ENCODE results near the gene PLPP4. TPM values are rescaled to one million over a fixed set of nuclear protein-coding genes. Genes with fewer than 3 reads are reported as not detected.

PLPP4 gene
- polyA plus RNA-seq, 3 donors, result not detected

- Histone ChIP-seq H4K20me1 (ENCODE audit: insufficient read depth, low read length) (no peaks in the 10 kb centered on the region), H3K4me1 (ENCODE audit: control insufficient read depth in 1 of 2, insufficient read depth in 2 of 2, low read length in 2 of 2) (no peaks in the 10 kb centered on the region), H3K4me2 (replicated peaks; ENCODE audit: extremely low read depth, low read length, poor library complexity, severe bottlenecking) (no peak overlapping the region), H3K27me3 (ENCODE audit: control insufficient read depth in 2 of 2, insufficient read depth in 2 of 2, low read length in 2 of 2) (no peaks in the 10 kb centered on the region), H2AFZ (ENCODE audit: insufficient read depth, low read depth, low read length, poor library complexity, severe bottlenecking) (no peak overlapping the region), H3K9ac (ENCODE audit: insufficient read depth, low read length, poor library complexity, severe bottlenecking) (no peak overlapping the region), H3K79me2 (ENCODE audit: insufficient read depth, low read length) (no peaks in the 10 kb centered on the region), H3K27ac (ENCODE audit: low read depth in 1 of 2, low read length in 2 of 2) (no peak overlapping the region), H3K36me3 (replicated peaks in 1 of 2; ENCODE audit: control insufficient read depth in 1 of 2, insufficient read depth in 2 of 2, low read length in 2 of 2) (no peaks in the 10 kb centered on the region), H3K4me3 (replicated peaks in 1 of 3; ENCODE audit: low read depth in 2 of 3, low read length in 3 of 3) (no peak overlapping the region), H3K9me3 (replicated peaks in 1 of 2; ENCODE audit: control insufficient read depth in 1 of 2, insufficient read depth in 1 of 2, low read length in 2 of 2) (peaks cover 0 to 9% of the 10 kb centered on the region in 2 donors)
- Mint-ChIP-seq H3K4me1 (no peaks in the 10 kb centered on the region), H3K27me3 (ENCODE audit: low read depth in 3 of 3) (no peaks in the 10 kb centered on the region), H3K36me3 (no peaks in the 10 kb centered on the region), H3K4me3 (no peak overlapping the region), H3K9me3 (peaks cover 2 to 18% (median 5%) of the 10 kb centered on the region in 7 donors), H3K27ac (no peak overlapping the region)
- intact Hi-C loops (cut with micrococcal nuclease), result no loop called here
- TF ChIP-seq CTCF (IDR thresholded peaks at IDR 0.05), result no peak
- WGBS (ENCODE audit: insufficient coverage), result no CpG with 5 or more reads among the region's 3 CpGs
- no peak for DNase-seq
Observed at GRCh38 chr10:120613180-120613579, 156.2 kb downstream of the PLPP4 start.

- peak overlapping the region in 1 of 2 donors; percentile 22 for H3K4me3 Mint-ChIP-seq
- H3K27ac Mint-ChIP-seq, result no peak overlapping the region
- Histone ChIP-seq H3K27me3 (ENCODE audit: control insufficient read depth in 2 of 2, insufficient read depth in 2 of 2, low read length in 2 of 2) (no peaks in the 10 kb centered on the region), H3K4me2 (replicated peaks; ENCODE audit: extremely low read depth, low read length, poor library complexity, severe bottlenecking) (no peak overlapping the region), H3K9me3 (replicated peaks in 1 of 2; ENCODE audit: control insufficient read depth in 1 of 2, insufficient read depth in 1 of 2, low read length in 2 of 2) (peaks cover 0 to 9% of the 10 kb centered on the region in 2 donors), H2AFZ (ENCODE audit: insufficient read depth, low read depth, low read length, poor library complexity, severe bottlenecking) (no peak overlapping the region), H4K20me1 (ENCODE audit: insufficient read depth, low read length) (no peaks in the 10 kb centered on the region), H3K36me3 (replicated peaks in 1 of 2; ENCODE audit: control insufficient read depth in 1 of 2, insufficient read depth in 2 of 2, low read length in 2 of 2) (no peaks in the 10 kb centered on the region), H3K4me3 (replicated peaks in 1 of 3; ENCODE audit: low read depth in 2 of 3, low read length in 3 of 3) (no peak overlapping the region), H3K27ac (ENCODE audit: low read depth in 1 of 2, low read length in 2 of 2) (no peak overlapping the region), H3K79me2 (ENCODE audit: insufficient read depth, low read length) (no peaks in the 10 kb centered on the region), H3K4me1 (ENCODE audit: control insufficient read depth in 1 of 2, insufficient read depth in 2 of 2, low read length in 2 of 2) (no peaks in the 10 kb centered on the region), H3K9ac (ENCODE audit: insufficient read depth, low read length, poor library complexity, severe bottlenecking) (no peak overlapping the region)
- DNase-seq, result no peak
- no peaks in the 10 kb centered on the region for H3K4me1 Mint-ChIP-seq
- peaks cover 2 to 16% (median 7%) of the 10 kb centered on the region in 7 donors for H3K9me3 Mint-ChIP-seq
- TF ChIP-seq CTCF (IDR thresholded peaks at IDR 0.05), result no peak
- H3K36me3 Mint-ChIP-seq, result no peaks in the 10 kb centered on the region
- intact Hi-C loops (cut with micrococcal nuclease), result no loop called here
- H3K27me3 Mint-ChIP-seq (ENCODE audit: low read depth in 3 of 3), result no peaks in the 10 kb centered on the region
Observed at GRCh38 chr10:120614680-120615079, 157.7 kb downstream of the PLPP4 start.

All from CD14-positive monocyte (primary cell).